CD4-positive, alpha-beta memory T cell (primary cell): Measurements from ENCODE around the gene FBXW5. TPM values are rescaled to one million over a fixed set of nuclear protein-coding genes. Genes with fewer than 3 reads are reported as not detected.
A peak's percentile ranks its signal among the peaks of the same experiment; 100 is the strongest.

Experiments
- CTCF ChIA-PET: fragments of 350-600 bp; sonication (Branson Sonifier 250); formaldehyde crosslinking; loops from one replicate; lab custom pipeline; 2021; ENCODE audit warnings: inconsistent platforms; ENCODE audit not compliant: partially characterized antibody; lab: Charles Lee
- POLR2A ChIA-PET: fragments of 350-600 bp; sonication (Branson Sonifier 250); formaldehyde crosslinking; loops from one replicate; lab custom pipeline; 2021; ENCODE audit not compliant: partially characterized antibody; lab: Charles Lee
- DNase-seq, 5 donors: peaks; one replicate each; pipeline versions ENCODE4 v3.0.0 to v3.0.0-alpha.2; 2020 to 2022; ENCODE audit warnings: mixed read lengths in 1 of 5
- H3K27ac ChIP-seq: one replicate; pipeline ENCODE4 v1.7.0; 2013; ENCODE audit warnings: low read depth, low read length
- H3K27me3 ChIP-seq: 2 replicates; pipeline ENCODE4 v1.7.0; 2013; ENCODE audit warnings: mild to moderate bottlenecking, low read length, moderate library complexity; ENCODE audit not compliant: insufficient read depth
- H3K36me3 ChIP-seq: 2 replicates; pipeline ENCODE4 v1.7.0; 2013; ENCODE audit warnings: mild to moderate bottlenecking, low read length, moderate library complexity; ENCODE audit not compliant: insufficient read depth
- H3K4me1 ChIP-seq: 2 replicates; pipeline ENCODE4 v1.7.0; 2013; ENCODE audit warnings: mild to moderate bottlenecking, low read length, moderate library complexity; ENCODE audit not compliant: insufficient read depth
- H3K4me3 ChIP-seq, 2 donors: one replicate each; pipeline ENCODE4 v1.7.0; 2013; ENCODE audit warnings: low read length in 2 of 2, mild to moderate bottlenecking in 1 of 2
- H3K9me3 ChIP-seq, 2 donors: one replicate each; pipeline ENCODE4 v1.7.0; 2013; ENCODE audit warnings: low read length in 2 of 2, control low read depth in 1 of 2; ENCODE audit not compliant: control insufficient read depth in 1 of 2
- H3K27ac Mint-ChIP-seq, 7 donors: one replicate each; pipeline ENCODE4 v1.8.0; 2020 to 2021; ENCODE audit warnings: mixed read lengths in 7 of 7, mild to moderate bottlenecking in 6 of 7, inconsistent platforms in 3 of 7, moderate library complexity in 3 of 7
- H3K27me3 Mint-ChIP-seq, 2 donors: one replicate each; pipeline ENCODE4 v1.8.0; 2020 to 2021; ENCODE audit warnings: mixed read lengths in 2 of 2
- H3K36me3 Mint-ChIP-seq, 2 donors: one replicate each; pipeline ENCODE4 v1.8.0; 2020 to 2021; ENCODE audit warnings: mixed read lengths in 2 of 2, inconsistent platforms in 1 of 2, mild to moderate bottlenecking in 1 of 2
- H3K4me1 Mint-ChIP-seq, 4 donors: one replicate each; pipeline ENCODE4 v1.8.0; 2020 to 2021; ENCODE audit warnings: mixed read lengths in 4 of 4, mild to moderate bottlenecking in 1 of 4
- H3K4me3 Mint-ChIP-seq, 8 donors: one replicate each; pipeline ENCODE4 v1.8.0; 2020 to 2021; ENCODE audit warnings: mixed read lengths in 8 of 8, mild to moderate bottlenecking in 7 of 8, moderate library complexity in 6 of 8, inconsistent platforms in 3 of 8
- H3K9me3 Mint-ChIP-seq, 8 donors: one replicate each; pipeline ENCODE4 v1.8.0; 2020 to 2021; ENCODE audit warnings: mixed read lengths in 8 of 8, mild to moderate bottlenecking in 5 of 8, inconsistent platforms in 3 of 8, moderate library complexity in 1 of 8
- intact Hi-C: fragments of 100-400 bp; cut with micrococcal nuclease; formaldehyde crosslinking; loops from one replicate; pipeline ENCODE4 v1.15.1; 2023
- polyA plus RNA-seq, 2 donors: library from polyadenylated mRNA; unstranded; fragments of 300-500 nt; fragmentation: Illumina TruSeq; gene quantifications; one replicate each; pipeline ENCODE4 v1.2.3, GENCODE V29; 2021
- total RNA-seq, 2 experiments: library from RNA; stranded (reverse); gene quantifications; one replicate each; pipeline ENCODE4 v1.2.3, GENCODE V29; 2021

Gene FBXW5
- total and polyA plus RNA-seq, 4 experiments from 2014 or later: 98.6 to 160 (median 122) TPM

GRCh38 chr9:136977649-136978072 is 33.1 kb upstream of the FBXW5 start:
- intact Hi-C loops: loop anchor here (1.0 to 10.0 kb wide), 4 partner anchors 15 to 186 kb away; partner anchors contain the start of genes ABCA2, PAXX, TMEM141 and TRAF2
- no peaks in the 10 kb centered on the region for H3K27me3 ChIP-seq

DNA sequence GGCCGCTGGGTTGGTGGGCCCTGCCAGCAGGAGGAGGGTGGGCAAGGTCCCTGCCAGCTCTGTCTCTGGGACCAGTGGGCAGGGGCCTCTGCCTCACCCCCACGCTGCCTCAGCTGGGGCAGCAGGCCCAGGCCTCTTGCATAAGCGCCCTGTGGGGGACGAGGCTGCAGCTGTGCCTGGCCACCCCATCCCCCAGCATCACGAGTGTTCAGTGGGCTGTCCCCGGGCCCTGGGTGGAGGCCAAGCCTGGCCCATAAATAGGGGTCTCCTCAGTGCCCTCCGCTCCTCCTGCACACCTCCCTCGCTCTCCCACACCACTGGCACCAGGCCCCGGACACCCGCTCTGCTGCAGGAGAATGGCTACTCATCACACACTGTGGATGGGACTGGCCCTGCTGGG is 32.7 kb upstream of the FBXW5 start, which contains the start of gene PTGDS:
PTGDS (plus strand) TSS at position 282 of the 400 bp plus-strand sequence; CDS start at position 357, 75 bp downstream.
- ChIA-PET POLR2A (interaction anchor here (1.1 to 3.9 kb wide), 5 partner anchors 15 to 75 kb away, joined by 3 to 75 read pairs (median 24); partner anchors contain the start of genes CLIC3 and PAXX), CTCF (interaction anchor here (1.3 kb wide), 1 partner anchor 135 kb away, joined by 3 read pairs; the partner anchor contains the start of gene AJM1)
- peaks cover 11 to 32% (median 23%) of the 10 kb centered on the region in 4 donors for H3K4me1 Mint-ChIP-seq
- Histone ChIP-seq H3K9me3 (no peaks in the 10 kb centered on the region), H3K36me3 (no peaks in the 10 kb centered on the region), H3K27me3 (no peaks in the 10 kb centered on the region), H3K4me3 (peak within 1 kb of the TSS in 1 of 2 donors; percentile 9), H3K27ac (peak within 1 kb of the TSS; percentile 2), H3K4me1 (peaks cover 41% of the 10 kb centered on the region)
- peak within 1 kb of the TSS in 7 of 8 donors; percentile 22 to 84 (median 68) for H3K4me3 Mint-ChIP-seq
- peak within 1 kb of the TSS in 6 of 7 donors; percentile 13 to 80 (median 70) for H3K27ac Mint-ChIP-seq
- no peaks in the 10 kb centered on the region for H3K27me3 Mint-ChIP-seq
- H3K36me3 Mint-ChIP-seq: no peaks in the 10 kb centered on the region
- intact Hi-C loops: loop anchor here (10.0 kb wide), 1 partner anchor 48 kb away; the partner anchor contains the start of gene ABCA2
- no peaks in the 10 kb centered on the region for H3K9me3 Mint-ChIP-seq
- no peak for DNase-seq

More at GRCh38 chr9:136977649-136978072, 33.1 kb upstream of the FBXW5 start:
- Histone ChIP-seq H3K4me3 (peak overlapping the region in 1 of 2 donors; percentile 9), H3K4me1 (peaks cover 41% of the 10 kb centered on the region), H3K36me3 (no peaks in the 10 kb centered on the region), H3K9me3 (no peaks in the 10 kb centered on the region), H3K27ac (peak overlapping the region; percentile 2)
- Mint-ChIP-seq H3K9me3 (no peaks in the 10 kb centered on the region), H3K4me3 (peak overlapping the region in 6 of 8 donors; percentile 22 to 49 (median 46)), H3K4me1 (peaks cover 11 to 32% (median 23%) of the 10 kb centered on the region in 4 donors), H3K27ac (peak overlapping the region in 1 of 7 donors; percentile 22), H3K36me3 (no peaks in the 10 kb centered on the region), H3K27me3 (no peaks in the 10 kb centered on the region)
- DNase-seq: no peak
- POLR2A ChIA-PET: interaction anchor here (0.8 to 6.3 kb wide), 8 partner anchors 12 to 57 kb away, joined by 3 to 57 read pairs (median 4); partner anchors contain the start of genes CLIC3 and PAXX
- CTCF ChIA-PET: interaction anchor here (0.7 kb wide), 1 partner anchor 54 kb away, joined by 3 read pairs; the partner anchor contains the start of gene FUT7

DNA sequence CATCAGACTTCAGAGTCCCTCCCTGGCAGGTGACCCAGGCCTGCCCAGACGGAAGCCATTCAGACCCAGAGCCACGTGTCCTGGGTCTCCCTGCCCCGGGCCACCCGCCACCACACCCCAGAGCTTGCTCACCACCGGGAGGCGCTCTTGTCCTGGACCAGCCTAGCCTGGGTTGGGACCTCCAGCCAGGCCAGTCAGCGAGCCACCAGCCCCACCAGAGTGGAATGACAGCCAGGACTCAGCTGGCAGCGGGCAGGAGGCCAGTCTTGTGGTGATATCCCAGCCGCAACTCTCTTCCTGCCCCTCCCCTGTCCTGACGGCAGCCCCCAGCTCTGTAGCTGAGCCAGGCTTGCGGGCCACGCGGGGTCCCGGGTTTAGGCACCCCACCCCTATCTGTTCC is 31.1 kb upstream of the FBXW5 start:
- no peaks in the 10 kb centered on the region for H3K27me3 ChIP-seq
- Mint-ChIP-seq H3K4me3 (peak overlapping the region; percentile 66 to 84 (median 77)), H3K4me1 (peaks cover 11 to 32% (median 23%) of the 10 kb centered on the region in 4 donors), H3K9me3 (no peaks in the 10 kb centered on the region), H3K36me3 (no peaks in the 10 kb centered on the region), H3K27me3 (no peaks in the 10 kb centered on the region), H3K27ac (peak overlapping the region; percentile 52 to 83 (median 72))
- H3K9me3 ChIP-seq: no peaks in the 10 kb centered on the region
- CTCF ChIA-PET: interaction anchor here (0.7 to 3.4 kb wide), 13 partner anchors 9 to 133 kb away, joined by 3 to 27 read pairs (median 3); partner anchors contain the start of genes ABCA2, AJM1 and CLIC3
- peak overlapping the region; percentile 28 for H3K27ac ChIP-seq
- POLR2A ChIA-PET: interaction anchor here (0.6 to 3.9 kb wide), 10 partner anchors 9 to 133 kb away, joined by 3 to 75 read pairs (median 8); partner anchors contain the start of genes C8G, CLIC3, FBXW5 and FUT7
- intact Hi-C loops: loop anchor here (10.0 kb wide), 1 partner anchor 49 kb away; the partner anchor contains the start of gene ABCA2
- H3K4me3 ChIP-seq: peak overlapping the region; percentile 23 to 24
- H3K36me3 ChIP-seq: no peaks in the 10 kb centered on the region
- H3K4me1 ChIP-seq: peaks cover 41% of the 10 kb centered on the region
- peak in 1 of 5 donors; percentile 20 for DNase-seq

DNA sequence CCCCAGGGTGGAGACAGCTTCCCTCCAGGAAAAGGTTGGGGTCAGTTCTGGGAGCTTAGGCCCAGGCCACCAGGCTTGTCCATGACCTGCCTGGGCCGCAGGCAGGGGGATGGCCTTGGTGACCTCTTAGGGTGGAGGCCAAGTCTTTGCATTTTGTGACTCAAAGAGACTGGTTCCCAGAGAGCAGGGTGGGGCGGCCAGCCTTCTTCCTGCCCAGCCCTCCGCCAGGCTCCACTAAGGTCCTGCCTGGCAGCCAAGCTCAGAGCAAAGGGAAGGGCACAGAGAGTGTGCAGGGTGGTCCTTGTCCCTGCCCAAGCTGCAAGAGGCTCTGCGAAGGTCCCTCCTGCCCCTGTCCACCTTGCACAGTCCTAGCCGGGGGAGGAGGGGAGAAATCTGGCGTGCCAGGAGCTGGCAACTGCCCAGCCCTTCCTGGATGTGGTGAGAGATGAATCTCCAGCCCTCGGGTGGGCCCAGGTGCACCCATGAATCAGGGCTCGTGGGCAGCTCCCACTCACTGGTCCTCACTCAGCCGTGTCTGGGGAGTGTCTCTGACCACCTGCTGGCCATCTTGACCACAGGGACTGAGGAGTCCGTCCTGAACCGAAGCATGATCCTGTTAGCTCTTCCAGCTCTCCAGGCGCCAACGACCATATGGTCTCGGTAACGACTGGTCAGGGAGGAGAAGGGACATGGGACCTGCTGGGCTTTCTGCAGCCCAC is 30.4 kb upstream of the FBXW5 start:
- Mint-ChIP-seq H3K27me3 (no peaks in the 10 kb centered on the region), H3K36me3 (no peaks in the 10 kb centered on the region), H3K27ac (peak overlapping the region; percentile 52 to 83 (median 70)), H3K4me1 (peaks cover 11 to 32% (median 22%) of the 10 kb centered on the region in 4 donors), H3K4me3 (peak overlapping the region; percentile 66 to 84 (median 77)), H3K9me3 (no peaks in the 10 kb centered on the region)
- Histone ChIP-seq H3K27me3 (no peaks in the 10 kb centered on the region), H3K27ac (peak overlapping the region; percentile 28), H3K4me1 (peaks cover 41% of the 10 kb centered on the region), H3K36me3 (no peaks in the 10 kb centered on the region), H3K4me3 (peak overlapping the region; percentile 23 to 24), H3K9me3 (no peaks in the 10 kb centered on the region)
- intact Hi-C loops: loop anchor here (10.0 kb wide), 1 partner anchor 50 kb away; the partner anchor contains the start of gene ABCA2
- POLR2A ChIA-PET: interaction anchor here (0.6 to 3.9 kb wide), 13 partner anchors 10 to 266 kb away, joined by 3 to 75 read pairs (median 5); partner anchors contain the start of genes C8G, CLIC3, FBXW5 and FUT7
- no peak for DNase-seq
- CTCF ChIA-PET: interaction anchor here (0.7 to 3.4 kb wide), 10 partner anchors 11 to 110 kb away, joined by 3 to 27 read pairs (median 3); partner anchors contain the start of gene ABCA2

DNA sequence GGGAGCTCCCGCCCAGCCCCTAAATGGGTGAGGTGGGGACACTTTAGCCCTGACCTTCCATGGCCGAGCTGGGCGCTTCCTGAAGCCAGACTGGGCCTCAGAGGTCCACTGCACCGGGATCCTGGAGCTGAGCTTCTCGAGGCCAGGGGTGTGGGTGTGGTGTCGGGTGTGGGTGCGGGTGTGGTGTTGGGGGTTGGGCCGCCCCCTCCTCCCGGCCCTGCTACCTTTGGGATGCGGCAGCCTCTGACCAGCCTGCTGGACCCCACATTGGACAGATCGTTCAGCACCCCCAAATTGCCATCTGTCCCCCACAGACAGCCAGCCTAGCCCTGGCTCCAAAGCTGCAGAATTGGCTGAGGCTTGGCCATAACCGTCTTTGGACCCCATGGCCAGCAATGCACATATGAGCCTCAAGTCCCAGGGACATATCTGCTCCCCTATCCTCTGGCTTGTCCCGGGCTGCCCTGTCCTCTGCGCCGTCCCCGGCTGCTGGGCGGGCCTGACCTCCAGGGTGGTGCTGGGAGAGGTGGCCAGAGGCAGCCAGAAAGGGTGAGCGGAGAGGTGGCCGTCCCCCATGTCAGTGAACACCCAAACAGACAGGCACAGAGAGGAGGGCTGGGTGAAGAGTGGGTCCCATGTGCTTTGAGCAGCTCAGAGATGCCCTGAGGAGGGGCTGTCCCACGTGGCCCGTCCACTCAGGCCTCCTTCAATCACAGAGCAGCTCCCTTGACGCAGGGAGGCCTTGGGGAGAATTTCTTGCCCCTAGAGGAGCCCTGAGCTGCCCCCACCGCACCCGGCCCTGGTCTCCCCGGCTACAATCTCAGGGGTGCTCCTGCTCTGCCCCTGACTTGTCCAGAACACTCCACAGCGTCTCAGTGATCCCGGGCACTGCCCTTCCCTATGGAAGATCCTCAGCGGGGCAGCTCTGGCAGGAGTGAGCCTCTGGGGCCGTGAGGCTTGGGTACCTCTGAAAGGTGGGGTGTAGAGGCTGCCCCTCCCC is 29.4 kb upstream of the FBXW5 start:
- ChIA-PET POLR2A (interaction anchor here (1.2 to 3.9 kb wide), 9 partner anchors 12 to 267 kb away, joined by 3 to 75 read pairs (median 8); partner anchors contain the start of genes C8G, CLIC3, FBXW5 and LCN12), CTCF (interaction anchor here (1.2 to 3.4 kb wide), 4 partner anchors 14 to 54 kb away, joined by 3 to 27 read pairs (median 11); partner anchors contain the start of gene ABCA2)
- peaks cover 41% of the 10 kb centered on the region for H3K4me1 ChIP-seq
- Mint-ChIP-seq H3K4me3 (peak overlapping the region in 2 of 8 donors; percentile 8 to 80), H3K27ac (peak overlapping the region in 2 of 7 donors; percentile 25 to 41), H3K36me3 (no peaks in the 10 kb centered on the region), H3K4me1 (peaks cover 11 to 32% (median 22%) of the 10 kb centered on the region in 4 donors), H3K9me3 (no peaks in the 10 kb centered on the region), H3K27me3 (no peaks in the 10 kb centered on the region)
- no peak overlapping the region for H3K4me3 ChIP-seq
- DNase-seq: no peak
- intact Hi-C loops: loop anchor here (10.0 kb wide), 1 partner anchor 51 kb away; the partner anchor contains the start of gene ABCA2
- H3K36me3 ChIP-seq: no peaks in the 10 kb centered on the region
- H3K27me3 ChIP-seq: no peaks in the 10 kb centered on the region
- no peaks in the 10 kb centered on the region for H3K9me3 ChIP-seq
- H3K27ac ChIP-seq: peak overlapping the region; percentile 21

- no peaks in the 10 kb centered on the region for H3K9me3 Mint-ChIP-seq
- no peaks in the 10 kb centered on the region for H3K27me3 ChIP-seq
- H3K4me1 ChIP-seq: peaks cover 40% of the 10 kb centered on the region
- no peaks in the 10 kb centered on the region for H3K36me3 ChIP-seq
- H3K36me3 Mint-ChIP-seq: no peaks in the 10 kb centered on the region
- no peaks in the 10 kb centered on the region for H3K27me3 Mint-ChIP-seq
- no peak overlapping the region for H3K4me3 Mint-ChIP-seq
- no peak for DNase-seq
- intact Hi-C loops: loop anchor here (10.0 kb wide), 1 partner anchor 52 kb away; the partner anchor contains the start of gene ABCA2
- H3K4me1 Mint-ChIP-seq: peaks cover 11 to 32% (median 22%) of the 10 kb centered on the region in 4 donors
- H3K9me3 ChIP-seq: no peaks in the 10 kb centered on the region
- H3K4me3 ChIP-seq: no peak overlapping the region
- H3K27ac ChIP-seq: no peak overlapping the region
- H3K27ac Mint-ChIP-seq: no peak overlapping the region
- ChIA-PET POLR2A (interaction anchor here (0.8 kb wide), 1 partner anchor 14 kb away, joined by 4 read pairs; no protein-coding TSS in a partner anchor), CTCF (no interaction called here)
Measured at GRCh38 chr9:136972743-136973142, 28.2 kb upstream of the FBXW5 start.
